Astrocyte of the spinal cord (primary cell): ENCODE results near the gene YOD1.

Source experiments
- DNase-seq: peaks from one replicate; pipeline ENCODE4 v3.0.0; 2011; ENCODE audit warnings: low read depth, low spot score
- H3K4me3 ChIP-seq: 2 replicates; pipeline ENCODE4 v1.5.1; 2011; ENCODE audit warnings: low read depth, mild to moderate bottlenecking, low read length, moderate library complexity
- CTCF ChIP-seq: IDR thresholded peaks from 2 replicates; pipeline ENCODE4 v1.5.1; 2012; ENCODE audit warnings: low read depth, mild to moderate bottlenecking, low read length, inconsistent platforms
- in situ Hi-C: cut with HindIII; loops from 2 replicates; pipeline ENCODE4 v1.10.0; 2017; ENCODE audit warnings: low sequenced_read_pairs

Gene YOD1

GRCh38 chr1:207050480-207051190 lies 373 bp downstream of the YOD1 start:
- peak overlapping the region; percentile 85 for H3K4me3 ChIP-seq
- TF ChIP-seq CTCF = no peak
- in situ Hi-C loops = no loop called here
- DNase-seq = peak; percentile 93

DNA sequence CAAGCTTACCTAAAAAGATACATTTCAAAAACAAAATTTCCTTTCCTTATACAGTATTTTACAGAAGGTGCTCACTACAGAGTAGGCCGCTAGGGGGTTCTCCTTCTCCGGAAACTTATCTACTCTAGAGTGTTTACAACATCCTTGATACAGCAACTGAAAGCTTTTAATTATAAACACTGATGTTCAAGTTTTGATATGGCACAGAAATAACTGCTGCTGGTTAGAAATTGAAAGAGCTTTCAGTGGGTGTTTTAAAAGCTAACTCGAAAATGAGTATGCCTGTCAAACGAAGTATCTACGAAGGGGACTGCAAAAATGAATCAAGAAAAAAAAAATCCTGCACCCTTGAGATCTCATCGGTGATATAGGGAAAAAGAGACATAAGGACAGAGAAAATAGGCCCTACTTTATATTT lies 1.0 kb downstream of the YOD1 start:
- in situ Hi-C loops = no loop called here
- peak; percentile 60 for DNase-seq
- peak overlapping the region; percentile 85 for H3K4me3 ChIP-seq

GRCh38 chr1:207049514-207049913 lies 1.5 kb downstream of the YOD1 start:
- peak overlapping the region; percentile 85 for H3K4me3 ChIP-seq
- in situ Hi-C loops = no loop called here
- no peak for DNase-seq
- TF ChIP-seq CTCF = no peak

More for the DNA sequence above, 1.0 kb downstream of the YOD1 start:
- TF ChIP-seq CTCF = peak; percentile 87

- DNase-seq = no peak
- H3K4me3 ChIP-seq = no peak overlapping the region
- in situ Hi-C loops = no loop called here
- no peak for TF ChIP-seq CTCF
Measured at GRCh38 chr1:207049054-207049453, 2.0 kb downstream of the YOD1 start.

- DNase-seq = no peak
- no peak for TF ChIP-seq CTCF
- no peak overlapping the region for H3K4me3 ChIP-seq
- in situ Hi-C loops = no loop called here
Measured at GRCh38 chr1:207048041-207048440, 3.0 kb downstream of the YOD1 start.

DNA sequence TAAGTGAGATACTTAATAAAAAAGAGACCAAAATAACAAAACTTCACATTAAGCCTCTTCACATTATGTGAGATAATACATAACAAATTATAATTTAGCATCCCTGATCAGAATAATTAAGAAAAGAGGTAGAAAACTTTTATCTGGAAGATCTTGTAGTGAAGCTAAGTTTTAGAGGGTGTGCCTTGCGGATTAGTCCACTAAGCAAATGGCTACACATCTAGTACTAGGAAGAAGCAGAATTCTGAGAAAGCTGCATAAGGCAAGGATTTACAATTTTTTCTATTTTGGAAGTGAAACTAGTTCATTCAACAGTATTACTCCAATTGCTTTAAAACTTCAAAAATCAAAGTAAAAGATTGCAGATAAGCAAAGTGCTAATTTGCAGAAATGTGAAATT lies 3.5 kb downstream of the YOD1 start:
- no peak overlapping the region for H3K4me3 ChIP-seq
- TF ChIP-seq CTCF = no peak
- no peak for DNase-seq
- in situ Hi-C loops = no loop called here
